ENCODE results near the gene LPP.

LPP gene

DNA sequence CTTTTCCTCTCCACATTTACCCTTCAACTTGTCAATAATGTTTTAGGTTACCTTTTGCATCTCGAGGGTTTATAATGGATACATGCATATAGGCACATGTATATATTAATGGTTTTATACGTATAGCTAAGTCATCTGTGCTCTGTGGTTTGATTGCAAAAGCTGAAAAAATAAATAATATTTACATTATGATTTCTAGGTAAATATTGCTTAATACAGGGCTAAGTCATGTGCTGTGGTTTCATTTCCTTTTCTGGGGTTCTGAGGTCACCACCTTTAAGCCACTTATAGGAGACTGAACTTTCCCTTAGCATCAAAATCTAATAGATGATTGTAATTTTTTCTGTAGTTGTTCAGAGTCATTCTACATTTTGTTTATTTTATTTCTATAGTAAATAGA, 33.1 kb downstream of the LPP start:
- TF ChIP-seq POLR2AphosphoS5 (IDR thresholded peaks at IDR 0.05; ENCODE audit: low read depth, low read length) (no peak), POLR2A (IDR thresholded peaks at IDR 0.05; ENCODE audit: low read depth, low read length) (no peak), TAF1 (IDR thresholded peaks at IDR 0.05; ENCODE audit: borderline replicate concordance, low read depth, low read length) (no peak)
- DNase-seq (ENCODE audit: insufficient read length) (no peak), FAIRE-seq (no peak)

DNA sequence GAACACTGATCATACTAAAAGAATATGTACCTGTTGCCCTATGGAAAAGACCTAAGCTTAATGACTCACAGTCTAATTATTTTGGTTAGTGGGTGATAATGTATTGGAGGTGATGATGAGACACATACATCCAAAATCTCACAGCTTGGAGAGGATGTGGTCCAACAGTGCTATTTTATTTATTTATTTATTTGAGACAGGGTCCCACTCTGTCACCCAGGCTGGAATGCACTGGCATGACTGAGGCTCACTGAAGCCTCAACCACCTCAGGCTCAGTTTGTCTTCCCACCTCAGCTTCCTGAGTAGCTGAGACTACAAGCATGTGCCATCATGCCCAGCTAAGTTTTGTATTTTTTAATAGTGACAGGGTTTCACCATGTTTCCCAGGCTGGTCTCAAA, 35.0 kb downstream of the LPP start:
- no peak for FAIRE-seq
- no peak for TF ChIP-seq POLR2AphosphoS5 (IDR thresholded peaks at IDR 0.05; ENCODE audit: low read depth, low read length)
- no peak for DNase-seq (ENCODE audit: insufficient read length)

DNA sequence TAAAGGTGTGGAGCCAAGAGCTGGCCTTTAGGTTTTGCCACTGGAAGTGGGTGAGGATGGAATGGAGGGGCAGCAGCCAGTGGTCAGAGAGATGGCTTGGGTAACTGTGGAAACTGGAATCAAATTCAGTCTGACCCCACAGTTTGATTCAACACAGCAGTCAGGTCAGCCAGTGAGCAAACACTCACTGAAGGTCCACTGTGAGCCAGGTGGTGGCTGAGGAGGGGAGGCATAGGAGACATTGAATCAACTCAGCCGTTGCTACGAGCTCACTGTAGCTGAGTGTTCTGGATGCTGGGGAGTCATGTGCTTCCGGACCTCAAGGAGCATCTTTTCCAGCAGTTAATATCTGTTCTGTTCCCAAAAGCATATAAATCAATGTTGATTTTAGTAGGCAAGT, 37.5 kb downstream of the LPP start:
- no peak for FAIRE-seq

DNA sequence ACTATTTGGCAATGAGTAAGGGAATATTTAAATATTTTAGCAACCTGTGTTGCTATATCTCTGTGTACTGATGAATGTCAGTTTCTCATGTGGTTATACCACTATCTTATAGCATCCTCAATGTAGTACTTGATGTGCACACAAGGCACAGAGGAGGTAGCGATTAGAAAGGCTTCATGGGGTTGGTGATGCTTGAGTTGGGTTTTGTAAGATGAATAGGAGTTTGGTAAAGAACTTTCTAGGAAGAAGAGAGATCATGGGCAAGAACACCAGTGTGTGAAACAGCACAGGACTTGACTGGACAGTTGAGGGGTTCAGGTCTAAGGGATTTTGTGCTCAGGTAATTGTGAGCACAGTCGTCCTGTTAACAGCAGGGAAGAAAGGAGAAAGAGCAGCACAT, 38.1 kb downstream of the LPP start:
- no peak for TF ChIP-seq POLR2A (IDR thresholded peaks at IDR 0.05; ENCODE audit: low read depth, low read length)
- no peak for TF ChIP-seq TAF1 (IDR thresholded peaks at IDR 0.05; ENCODE audit: borderline replicate concordance, low read depth, low read length)
- no peak for TF ChIP-seq POLR2AphosphoS5 (IDR thresholded peaks at IDR 0.05; ENCODE audit: low read depth, low read length)
- no peak for DNase-seq (ENCODE audit: insufficient read length)
- no peak for FAIRE-seq

More for the DNA sequence above, 37.5 kb downstream of the LPP start:
- no peak for TF ChIP-seq POLR2AphosphoS5 (IDR thresholded peaks at IDR 0.05; ENCODE audit: low read depth, low read length)
- TF ChIP-seq TAF1 (IDR thresholded peaks at IDR 0.05; ENCODE audit: borderline replicate concordance, low read depth, low read length), result no peak
- TF ChIP-seq POLR2A (IDR thresholded peaks at IDR 0.05; ENCODE audit: low read depth, low read length), result no peak
- DNase-seq (ENCODE audit: insufficient read length), result no peak

DNA sequence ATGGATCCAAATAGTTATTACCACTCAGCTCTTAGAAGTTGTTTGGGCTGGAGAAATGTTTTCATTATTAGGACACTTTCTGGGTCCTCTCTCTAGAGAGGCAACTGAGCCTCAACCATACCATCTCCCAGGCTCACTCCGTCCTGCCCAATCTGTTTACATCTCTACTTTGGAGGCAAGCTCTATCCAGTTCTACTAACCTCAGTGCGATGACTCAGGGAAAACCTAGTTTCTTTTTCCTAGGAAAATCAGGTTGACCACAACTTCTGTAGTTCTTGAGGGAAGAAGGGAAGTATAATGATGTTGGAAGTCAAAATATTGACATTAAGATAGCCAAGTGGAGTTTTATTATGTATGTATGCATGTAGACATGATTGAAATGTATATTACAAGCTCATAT, 40.4 kb downstream of the LPP start:
- TF ChIP-seq POLR2A (IDR thresholded peaks at IDR 0.05; ENCODE audit: low read depth, low read length) (no peak), TAF1 (IDR thresholded peaks at IDR 0.05; ENCODE audit: borderline replicate concordance, low read depth, low read length) (no peak), POLR2AphosphoS5 (IDR thresholded peaks at IDR 0.05; ENCODE audit: low read depth, low read length) (no peak)
- no peak for DNase-seq (ENCODE audit: insufficient read length)
- no peak for FAIRE-seq

DNA sequence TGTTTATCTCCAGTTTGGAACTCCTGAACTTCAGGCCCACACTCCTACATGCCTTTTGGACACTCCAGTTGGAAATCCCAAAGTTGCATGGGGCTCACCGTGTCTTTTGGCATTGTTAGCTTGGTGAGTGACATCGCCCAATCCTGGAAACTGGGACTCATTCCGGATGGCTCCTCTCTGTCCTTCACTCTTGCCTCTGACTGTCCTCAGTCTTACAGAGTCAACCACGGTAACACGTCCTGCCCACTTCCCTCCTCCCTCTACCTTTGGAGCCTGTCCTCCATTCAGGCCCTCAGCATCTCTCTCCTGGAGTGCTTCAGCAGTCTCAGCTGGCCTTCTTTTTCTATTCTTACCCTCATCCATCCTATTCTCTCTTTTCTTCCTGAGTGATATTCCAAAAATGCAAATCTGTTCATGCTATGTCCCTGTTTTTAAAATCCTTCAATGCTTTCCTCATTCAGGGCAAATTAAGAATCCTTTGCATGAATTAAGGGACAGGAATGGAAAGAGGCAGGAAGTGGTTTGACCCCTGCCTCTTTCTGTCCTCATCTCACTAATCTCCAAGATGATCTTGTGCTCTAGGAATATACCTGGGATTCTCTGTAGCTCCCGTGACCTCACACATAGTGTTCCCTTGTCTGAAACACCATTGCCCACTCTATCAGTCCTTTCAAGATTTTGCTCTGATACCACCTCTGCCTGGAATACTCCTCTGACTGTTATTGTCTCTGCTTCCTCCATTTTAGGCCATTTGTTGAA, 42.5 kb downstream of the LPP start:
- DNase-seq (ENCODE audit: insufficient read length), result no peak
- FAIRE-seq, result no peak
- TF ChIP-seq POLR2A (IDR thresholded peaks at IDR 0.05; ENCODE audit: low read depth, low read length) (no peak), POLR2AphosphoS5 (IDR thresholded peaks at IDR 0.05; ENCODE audit: low read depth, low read length) (no peak), TAF1 (IDR thresholded peaks at IDR 0.05; ENCODE audit: borderline replicate concordance, low read depth, low read length) (no peak)

DNA sequence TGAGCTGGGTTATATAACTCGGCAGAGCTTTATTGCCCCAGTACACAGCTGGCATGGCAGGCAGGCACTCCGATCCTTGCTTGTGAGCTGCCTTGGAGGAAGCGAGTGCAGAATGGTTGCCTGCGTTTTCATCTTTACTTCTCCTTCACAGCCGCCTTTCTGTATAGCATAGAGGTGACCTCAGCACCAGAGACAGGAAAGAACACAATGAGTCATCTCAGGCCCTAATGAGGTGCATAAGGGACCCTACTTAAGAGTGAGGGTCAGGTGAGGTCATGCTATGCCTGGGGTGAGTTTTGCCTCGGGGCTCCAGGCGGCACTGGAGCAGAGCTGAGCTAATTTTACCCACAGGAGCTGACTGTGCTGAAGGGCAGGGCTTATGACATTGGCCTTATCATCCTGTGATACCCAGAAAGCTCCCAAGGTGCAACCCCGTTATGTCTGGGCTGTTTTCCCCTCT, 43.5 kb downstream of the LPP start:
- TF ChIP-seq POLR2AphosphoS5 (IDR thresholded peaks at IDR 0.05; ENCODE audit: low read depth, low read length) (no peak), TAF1 (IDR thresholded peaks at IDR 0.05; ENCODE audit: borderline replicate concordance, low read depth, low read length) (no peak), POLR2A (IDR thresholded peaks at IDR 0.05; ENCODE audit: low read depth, low read length) (no peak)
- FAIRE-seq (no peak), DNase-seq (ENCODE audit: insufficient read length) (no peak)

DNA sequence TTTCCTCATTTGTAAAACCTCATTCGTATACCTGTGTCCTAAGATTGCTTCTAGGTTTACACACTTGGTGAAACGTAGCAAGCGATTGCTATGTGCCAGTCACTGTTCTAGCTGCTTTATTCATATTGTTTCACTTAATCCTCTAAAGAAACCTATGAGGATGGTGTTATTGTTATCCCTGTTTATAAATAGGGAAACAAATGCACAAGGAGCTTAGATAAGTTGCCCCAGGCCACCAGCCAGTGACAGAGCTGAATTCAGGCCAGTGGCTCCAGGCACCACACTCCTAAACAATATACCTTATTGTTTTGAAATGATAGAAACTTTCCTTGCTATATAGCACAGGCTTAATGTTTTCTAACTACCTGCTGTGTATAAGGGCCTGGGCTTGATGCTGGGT, 44.0 kb downstream of the LPP start:
- no peak for FAIRE-seq
- TF ChIP-seq TAF1 (IDR thresholded peaks at IDR 0.05; ENCODE audit: borderline replicate concordance, low read depth, low read length) (no peak), POLR2AphosphoS5 (IDR thresholded peaks at IDR 0.05; ENCODE audit: low read depth, low read length) (no peak), POLR2A (IDR thresholded peaks at IDR 0.05; ENCODE audit: low read depth, low read length) (no peak)
- no peak for DNase-seq (ENCODE audit: insufficient read length)

DNA sequence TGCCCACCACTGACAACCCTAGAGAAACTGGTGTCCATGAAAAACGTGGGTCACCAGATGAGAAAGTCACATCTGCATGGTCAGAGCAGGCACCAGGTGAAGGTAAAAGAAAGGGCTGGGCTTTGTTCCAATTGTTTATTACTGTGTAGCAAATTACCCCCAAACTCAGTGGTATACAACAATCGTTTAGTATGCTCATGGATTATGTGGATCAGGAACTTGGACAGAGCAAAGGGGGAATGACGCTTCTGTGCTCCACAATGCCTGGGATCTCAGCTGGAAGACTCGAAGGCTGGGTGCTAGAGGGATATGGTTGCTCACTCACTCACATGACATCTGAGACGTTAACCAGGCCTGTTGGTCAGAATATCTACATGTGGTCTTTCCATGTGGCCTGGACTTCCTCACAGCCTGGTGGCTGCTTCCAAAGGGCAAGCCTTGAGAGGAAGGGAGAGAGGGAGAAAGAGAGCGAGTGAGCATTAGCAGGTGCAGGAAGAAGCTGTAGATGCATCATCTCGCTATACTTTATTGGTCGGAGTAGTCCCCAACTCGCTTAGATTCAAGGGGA, 44.9 kb downstream of the LPP start:
- DNase-seq (ENCODE audit: insufficient read length) (no peak), FAIRE-seq (no peak)
- TF ChIP-seq POLR2A (IDR thresholded peaks at IDR 0.05; ENCODE audit: low read depth, low read length), result no peak
- no peak for TF ChIP-seq POLR2AphosphoS5 (IDR thresholded peaks at IDR 0.05; ENCODE audit: low read depth, low read length)
- TF ChIP-seq TAF1 (IDR thresholded peaks at IDR 0.05; ENCODE audit: borderline replicate concordance, low read depth, low read length), result no peak

DNA sequence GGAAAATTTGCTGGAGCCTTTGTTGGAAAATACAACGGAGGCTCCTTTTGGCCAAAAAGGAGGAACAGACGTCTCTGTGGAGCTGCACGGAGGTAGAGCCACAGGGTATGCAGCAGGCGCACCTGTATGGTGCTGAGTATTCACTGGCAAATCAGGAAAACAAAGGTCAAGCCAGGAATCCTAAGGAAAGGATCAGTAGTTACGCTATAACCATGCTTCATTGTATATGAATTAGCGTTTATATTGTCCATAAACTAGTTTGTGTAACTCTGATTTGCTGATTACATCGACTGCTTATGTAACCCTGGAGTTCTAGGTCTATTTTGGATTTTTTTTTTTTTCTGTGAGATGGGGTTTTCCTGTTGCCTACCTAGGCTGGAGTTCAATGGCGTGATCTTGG, 45.4 kb downstream of the LPP start:
- TF ChIP-seq POLR2A (IDR thresholded peaks at IDR 0.05; ENCODE audit: low read depth, low read length), result no peak
- no peak for TF ChIP-seq POLR2AphosphoS5 (IDR thresholded peaks at IDR 0.05; ENCODE audit: low read depth, low read length)
- no peak for TF ChIP-seq TAF1 (IDR thresholded peaks at IDR 0.05; ENCODE audit: borderline replicate concordance, low read depth, low read length)
- FAIRE-seq (no peak), DNase-seq (ENCODE audit: insufficient read length) (no peak)

DNA sequence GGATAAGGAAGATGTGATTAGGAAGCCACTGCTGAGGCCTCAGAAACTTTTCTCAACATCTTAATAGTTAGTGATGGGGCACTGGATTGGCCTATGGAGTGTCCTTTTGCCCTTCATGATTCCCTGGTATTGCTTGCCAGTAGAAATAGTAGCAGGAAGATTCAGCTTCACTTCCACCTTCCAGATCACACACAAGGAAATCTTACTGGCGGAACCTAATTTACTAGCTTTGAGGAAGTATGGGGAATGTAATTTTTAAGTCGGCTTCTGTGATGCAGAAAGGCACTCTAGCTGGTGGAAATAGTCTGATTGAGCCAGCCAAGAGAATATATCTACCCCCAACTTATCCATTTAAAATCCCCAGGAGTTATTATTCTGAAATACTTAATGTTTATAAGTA, 46.5 kb downstream of the LPP start:
- TF ChIP-seq TAF1 (IDR thresholded peaks at IDR 0.05; ENCODE audit: borderline replicate concordance, low read depth, low read length) (no peak), POLR2A (IDR thresholded peaks at IDR 0.05; ENCODE audit: low read depth, low read length) (no peak), POLR2AphosphoS5 (IDR thresholded peaks at IDR 0.05; ENCODE audit: low read depth, low read length) (no peak)
- DNase-seq (ENCODE audit: insufficient read length) (no peak), FAIRE-seq (no peak)
